Transverse colon (tissue), 4 donors: ENCODE results near the gene OTULIN.

Experiments
- EP300 ChIP-seq: sonication (generic); formaldehyde crosslinking; IDR thresholded peaks from one replicate; pipeline ENCODE4 v1.6.1; 2017; ENCODE audit warnings: antibody characterized with exemption, low read depth
- POLR2A ChIP-seq: fragments of 450-650 bp; IDR thresholded peaks from one replicate; pipeline ENCODE4 v1.6.1; 2016; ENCODE audit warnings: antibody characterized with exemption, mild to moderate bottlenecking, moderate library complexity
- POLR2AphosphoS5 ChIP-seq, 3 donors: sonication (generic); formaldehyde crosslinking; IDR thresholded peaks; one replicate each; pipeline ENCODE4 v1.6.1; 2016; ENCODE audit warnings: antibody characterized with exemption in 3 of 3
- TF ChIP-seq, protein P1 (sequence below), 5 experiments: fragments of 200-600 bp in 3 of 5; fragments of 450-650 bp in 2 of 5; sonication (generic) in 3 of 5; IDR thresholded peaks; 1 replicate in 2 of 5; 2 replicates in 3 of 5; pipeline ENCODE4 v1.5.1; 2016 to 2017; ENCODE audit warnings: antibody characterized with exemption in 5 of 5, inconsistent platforms in 3 of 5, mild to moderate bottlenecking in 2 of 5, moderate library complexity in 1 of 5

DNA sequence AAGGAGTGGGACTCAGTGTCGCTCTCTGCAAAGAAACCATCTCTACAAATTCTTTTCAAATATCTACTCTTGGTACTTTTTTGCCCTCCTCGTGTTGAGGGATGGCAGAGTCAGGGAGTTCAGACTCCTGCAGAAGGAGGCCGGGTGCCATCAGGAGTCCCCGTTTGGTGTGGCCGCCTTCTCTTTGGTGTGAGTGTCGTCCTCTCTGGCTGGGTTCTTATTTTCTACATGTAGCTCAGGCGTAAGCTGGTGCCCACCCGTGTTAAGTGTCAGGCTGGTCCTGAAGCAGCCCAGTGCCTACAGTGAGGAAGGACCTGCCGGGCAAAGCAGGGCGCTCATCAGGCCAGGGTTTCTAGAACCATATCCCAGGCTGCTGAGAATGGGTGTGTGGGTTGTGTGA lies 37.0 kb downstream of the OTULIN start:
- TF ChIP-seq, protein P1, sequence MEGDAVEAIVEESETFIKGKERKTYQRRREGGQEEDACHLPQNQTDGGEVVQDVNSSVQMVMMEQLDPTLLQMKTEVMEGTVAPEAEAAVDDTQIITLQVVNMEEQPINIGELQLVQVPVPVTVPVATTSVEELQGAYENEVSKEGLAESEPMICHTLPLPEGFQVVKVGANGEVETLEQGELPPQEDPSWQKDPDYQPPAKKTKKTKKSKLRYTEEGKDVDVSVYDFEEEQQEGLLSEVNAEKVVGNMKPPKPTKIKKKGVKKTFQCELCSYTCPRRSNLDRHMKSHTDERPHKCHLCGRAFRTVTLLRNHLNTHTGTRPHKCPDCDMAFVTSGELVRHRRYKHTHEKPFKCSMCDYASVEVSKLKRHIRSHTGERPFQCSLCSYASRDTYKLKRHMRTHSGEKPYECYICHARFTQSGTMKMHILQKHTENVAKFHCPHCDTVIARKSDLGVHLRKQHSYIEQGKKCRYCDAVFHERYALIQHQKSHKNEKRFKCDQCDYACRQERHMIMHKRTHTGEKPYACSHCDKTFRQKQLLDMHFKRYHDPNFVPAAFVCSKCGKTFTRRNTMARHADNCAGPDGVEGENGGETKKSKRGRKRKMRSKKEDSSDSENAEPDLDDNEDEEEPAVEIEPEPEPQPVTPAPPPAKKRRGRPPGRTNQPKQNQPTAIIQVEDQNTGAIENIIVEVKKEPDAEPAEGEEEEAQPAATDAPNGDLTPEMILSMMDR (IDR thresholded peaks at IDR 0.05), result no peak
- no peak for TF ChIP-seq POLR2A
- TF ChIP-seq EP300, result no peak
- no peak for TF ChIP-seq POLR2AphosphoS5 (IDR thresholded peaks at IDR 0.05)
